Endothelial cell of umbilical vein (primary cell): ENCODE results near the gene TESMIN. TPM values are rescaled to one million over a fixed set of nuclear protein-coding genes. Genes with fewer than 3 reads are reported as not detected.

ENCODE experiments used
- BruUV-seq: library from RNA; stranded (reverse); fragments of 400-500 nt; replicated peaks from 2 replicates; lab custom pipeline; 2021; lab: Mats Ljungman, UMichigan
- CTCF ChIA-PET: fragments of 300-600, 350-600 bp; sonication (Branson Sonifier 250); formaldehyde crosslinking; loops from one replicate; lab custom pipeline; 2021; ENCODE audit warnings: antibody characterized with exemption, inconsistent platforms; lab: Charles Lee
- POLR2A ChIA-PET: fragments of 300-600, 350-600 bp; sonication (Branson Sonifier 250); formaldehyde crosslinking; loops from one replicate; lab custom pipeline; 2021; ENCODE audit warnings: antibody characterized with exemption, inconsistent platforms; lab: Charles Lee
- DNase-seq: peaks from one replicate; pipeline ENCODE4 v3.0.0-alpha.2; 2011; ENCODE audit warnings: low read depth, low spot score
- FAIRE-seq: peaks from 2 replicates; lab custom pipeline; 2011; peaks lifted over from hg19 to GRCh38; lab: Jason Lieb, UNC
- H2AFZ ChIP-seq: 2 replicates; pipeline ENCODE4 v1.6.0; 2012; ENCODE audit warnings: low read depth, low read length, control low read depth, inconsistent platforms
- H3K27ac ChIP-seq: 2 replicates; pipeline ENCODE4 v1.5.1; 2011; ENCODE audit warnings: low read depth, mild to moderate bottlenecking, control low read depth, low read length, moderate library complexity; ENCODE audit not compliant: insufficient read depth
- H3K27me3 ChIP-seq, 2 experiments: 2 replicates each; pipeline versions ENCODE4 v1.6.0 to v1.6.1; 2011; ENCODE audit warnings: low read length in 2 of 2, mixed read lengths in 1 of 2; ENCODE audit not compliant: control insufficient read depth in 2 of 2, insufficient read depth in 2 of 2
- H3K36me3 ChIP-seq, 2 experiments: 2 replicates in 1 of 2; 3 replicates in 1 of 2; pipeline ENCODE4 v1.5.1; 2011; ENCODE audit warnings: low read length in 2 of 2, mild to moderate bottlenecking in 1 of 2, moderate library complexity in 1 of 2; ENCODE audit not compliant: control insufficient read depth in 2 of 2, insufficient read depth in 2 of 2; ENCODE audit errors: extremely low read depth in 1 of 2
- H3K4me1 ChIP-seq: 3 replicates; pipeline ENCODE4 v1.5.1; 2011; ENCODE audit warnings: mild to moderate bottlenecking, low read length; ENCODE audit not compliant: control insufficient read depth, insufficient read depth; ENCODE audit errors: extremely low read depth
- H3K4me2 ChIP-seq: 2 replicates; pipeline ENCODE4 v1.6.1; 2011; ENCODE audit warnings: low read length, control low read depth, mixed read lengths; ENCODE audit not compliant: insufficient read depth
- H3K4me3 ChIP-seq, 3 experiments: fragments of 200-600 bp in 1 of 3; sonication (generic), shearing (Covaris generic) in 1 of 3; replicated peaks in 1 of 3; 2 replicates each; pipeline ENCODE4 v1.5.1; 2011 to 2016; ENCODE audit warnings: control low read depth in 3 of 3, low read length in 3 of 3, mild to moderate bottlenecking in 2 of 3, inconsistent platforms in 1 of 3, low read depth in 1 of 3, moderate library complexity in 1 of 3; ENCODE audit not compliant: insufficient read depth in 1 of 3
- H3K79me2 ChIP-seq: 2 replicates; pipeline ENCODE4 v1.6.0; 2012; ENCODE audit warnings: low read length, inconsistent platforms; ENCODE audit not compliant: control insufficient read depth, insufficient read depth
- H3K9ac ChIP-seq: replicated peaks from 2 replicates; pipeline ENCODE3; 2011; ENCODE audit warnings: low read length, control low read depth; ENCODE audit not compliant: insufficient read depth; ENCODE audit errors: extremely low read depth
- H3K9me1 ChIP-seq: replicated peaks from 3 replicates; pipeline ENCODE4 v1.6.0; 2011; ENCODE audit warnings: mild to moderate bottlenecking, low read length; ENCODE audit not compliant: control insufficient read depth, insufficient read depth; ENCODE audit errors: extremely low read depth
- H3K9me3 ChIP-seq: replicated peaks from 2 replicates; pipeline ENCODE4 v1.5.1; 2012; ENCODE audit warnings: low read length, inconsistent platforms; ENCODE audit not compliant: control insufficient read depth, insufficient read depth
- H4K20me1 ChIP-seq: replicated peaks from 2 replicates; pipeline ENCODE3; 2011; ENCODE audit warnings: mild to moderate bottlenecking, low read length; ENCODE audit not compliant: control insufficient read depth, insufficient read depth; ENCODE audit errors: extremely low read depth
- FOS ChIP-seq: IDR thresholded peaks from 2 replicates; pipeline ENCODE4 v1.6.1; 2011; ENCODE audit warnings: mild to moderate bottlenecking, low read length, moderate library complexity, borderline replicate concordance; ENCODE audit not compliant: insufficient read depth
- GATA2 ChIP-seq: IDR thresholded peaks from 2 replicates; pipeline ENCODE4 v1.7.0; 2011; ENCODE audit warnings: low read depth, mild to moderate bottlenecking, moderate library complexity, mixed read lengths, low read length; ENCODE audit not compliant: insufficient read length, insufficient read depth
- JUN ChIP-seq: IDR thresholded peaks from 2 replicates; pipeline ENCODE4 v1.6.1; 2011; ENCODE audit warnings: borderline replicate concordance, low read depth; ENCODE audit not compliant: insufficient read length, insufficient read depth
- MAX ChIP-seq: IDR thresholded peaks from 2 replicates; pipeline ENCODE4 v1.6.1; 2011; ENCODE audit not compliant: insufficient read depth, insufficient read length
- MYC ChIP-seq: IDR thresholded peaks from one replicate; pipeline ENCODE4 v1.6.1; 2011; ENCODE audit warnings: mild to moderate bottlenecking, low read depth, low read length
- POLR2A ChIP-seq: IDR thresholded peaks from 2 replicates; pipeline ENCODE4 v1.6.1; 2012; ENCODE audit warnings: low read depth, mild to moderate bottlenecking, control low read depth, low read length
- POLR2AphosphoS5 ChIP-seq: IDR thresholded peaks from 2 replicates; pipeline ENCODE4 v1.6.1; 2012; ENCODE audit warnings: low read depth, mild to moderate bottlenecking, control low read depth, low read length, moderate library complexity; ENCODE audit not compliant: insufficient read depth
- dilution Hi-C: fragments of 300-500 bp; cut with MboI; formaldehyde crosslinking; loops from one replicate; pipeline ENCODE4 v1.15.0; 2019; ENCODE audit warnings: low sequenced_read_pairs; ENCODE audit not compliant: extremely low pct_ligation_motif_present
- intact Hi-C: fragments of 100-400 bp; cut with micrococcal nuclease; formaldehyde crosslinking; loops from one replicate; pipeline ENCODE4 v1.10.0; 2022
- polyA plus RNA-seq, 4 experiments: library from polyadenylated mRNA; depleted of rRNA in 3 of 4; stranded (reverse) in 3 of 4; unstranded in 1 of 4; fragments of >200 nt; gene quantifications; 2 replicates each; pipeline versions ENCODE4 v1.2.1 to v1.2.3, GENCODE V29; 2011 to 2012; ENCODE audit warnings: missing spikeins in 1 of 4
- total RNA-seq: library from RNA; stranded (reverse); gene quantifications from 2 replicates; pipeline ENCODE4 v1.2.3, GENCODE V29; 2021
- TF ChIP-seq, protein P1 (sequence below), 2 donors: IDR thresholded peaks; 1 replicate in 1 of 2; 2 replicates in 1 of 2; pipeline ENCODE4 v1.5.1; 2011; ENCODE audit warnings: low read length in 2 of 2, mild to moderate bottlenecking in 2 of 2, moderate library complexity in 2 of 2, control low read depth in 1 of 2, inconsistent platforms in 1 of 2, low read depth in 1 of 2; ENCODE audit not compliant: insufficient read depth in 1 of 2; ENCODE audit errors: extremely low read depth in 1 of 2

The TESMIN gene
- total and polyA plus RNA-seq, 2 donors (not counting 3 experiments of a cell fraction or from before 2014, with no cell fraction given), result 1.7 to 6.1 TPM

GRCh38 chr11:68682531-68682961, 68.8 kb downstream of the TESMIN start:
- no peak overlapping the region for H2AFZ ChIP-seq
- no peak for DNase-seq
- H3K79me2 ChIP-seq, result no peaks in the 10 kb centered on the region
- no peak for FAIRE-seq
- BruUV-seq, result no TSS peak
- no peak overlapping the region for H3K27ac ChIP-seq
- H3K9me3 ChIP-seq, result no peaks in the 10 kb centered on the region
- POLR2A ChIA-PET, result no interaction called here
- H3K4me1 ChIP-seq, result peaks cover 3% of the 10 kb centered on the region
- no peaks in the 10 kb centered on the region for H3K9me1 ChIP-seq
- TF ChIP-seq JUN (no peak), MAX (no peak), GATA2 (no peak), FOS (no peak), MYC (no peak), POLR2A (no peak), POLR2AphosphoS5 (no peak)
- TF ChIP-seq, protein P1, sequence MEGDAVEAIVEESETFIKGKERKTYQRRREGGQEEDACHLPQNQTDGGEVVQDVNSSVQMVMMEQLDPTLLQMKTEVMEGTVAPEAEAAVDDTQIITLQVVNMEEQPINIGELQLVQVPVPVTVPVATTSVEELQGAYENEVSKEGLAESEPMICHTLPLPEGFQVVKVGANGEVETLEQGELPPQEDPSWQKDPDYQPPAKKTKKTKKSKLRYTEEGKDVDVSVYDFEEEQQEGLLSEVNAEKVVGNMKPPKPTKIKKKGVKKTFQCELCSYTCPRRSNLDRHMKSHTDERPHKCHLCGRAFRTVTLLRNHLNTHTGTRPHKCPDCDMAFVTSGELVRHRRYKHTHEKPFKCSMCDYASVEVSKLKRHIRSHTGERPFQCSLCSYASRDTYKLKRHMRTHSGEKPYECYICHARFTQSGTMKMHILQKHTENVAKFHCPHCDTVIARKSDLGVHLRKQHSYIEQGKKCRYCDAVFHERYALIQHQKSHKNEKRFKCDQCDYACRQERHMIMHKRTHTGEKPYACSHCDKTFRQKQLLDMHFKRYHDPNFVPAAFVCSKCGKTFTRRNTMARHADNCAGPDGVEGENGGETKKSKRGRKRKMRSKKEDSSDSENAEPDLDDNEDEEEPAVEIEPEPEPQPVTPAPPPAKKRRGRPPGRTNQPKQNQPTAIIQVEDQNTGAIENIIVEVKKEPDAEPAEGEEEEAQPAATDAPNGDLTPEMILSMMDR (IDR thresholded peaks at IDR 0.05; ENCODE audit: extremely low read depth in 1 of 2, insufficient read depth in 1 of 2, low read depth in 1 of 2, low read length in 2 of 2), result no peak
- H4K20me1 ChIP-seq, result no peaks in the 10 kb centered on the region
- CTCF ChIA-PET, result interaction anchor here (1.9 kb wide), 1 partner anchor 67 kb away, joined by 4 read pairs; no protein-coding TSS in a partner anchor
- no peak overlapping the region for H3K9ac ChIP-seq
- dilution Hi-C loops (no loop called here), intact Hi-C loops (no loop called here)
- peaks cover 12 to 22% of the 10 kb centered on the region in 2 experiments for H3K27me3 ChIP-seq
- H3K4me3 ChIP-seq, result no peak overlapping the region
- H3K4me2 ChIP-seq, result no peak overlapping the region
- H3K36me3 ChIP-seq, result no peaks in the 10 kb centered on the region
